Measurements from ENCODE around the gene SCN3A.

DNA sequence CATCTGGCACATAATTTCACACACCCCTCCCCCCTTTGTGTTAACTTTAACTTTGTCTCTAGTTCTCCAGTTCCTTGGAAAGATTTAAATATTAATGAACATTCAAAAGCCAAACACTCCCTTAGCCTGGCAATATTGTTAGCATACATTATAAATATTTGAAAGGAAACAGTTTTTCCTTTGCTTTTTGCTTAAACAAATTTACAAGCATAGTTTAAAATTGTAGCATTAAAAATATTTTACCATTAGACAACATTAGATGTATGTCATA, 135.4 kb downstream of the SCN3A start:
- TF ChIP-seq POLR2A (IDR thresholded peaks at IDR 0.05) (no peak), POLR2AphosphoS5 (IDR thresholded peaks at IDR 0.05) (no peak)
- TF ChIP-seq, protein P1, sequence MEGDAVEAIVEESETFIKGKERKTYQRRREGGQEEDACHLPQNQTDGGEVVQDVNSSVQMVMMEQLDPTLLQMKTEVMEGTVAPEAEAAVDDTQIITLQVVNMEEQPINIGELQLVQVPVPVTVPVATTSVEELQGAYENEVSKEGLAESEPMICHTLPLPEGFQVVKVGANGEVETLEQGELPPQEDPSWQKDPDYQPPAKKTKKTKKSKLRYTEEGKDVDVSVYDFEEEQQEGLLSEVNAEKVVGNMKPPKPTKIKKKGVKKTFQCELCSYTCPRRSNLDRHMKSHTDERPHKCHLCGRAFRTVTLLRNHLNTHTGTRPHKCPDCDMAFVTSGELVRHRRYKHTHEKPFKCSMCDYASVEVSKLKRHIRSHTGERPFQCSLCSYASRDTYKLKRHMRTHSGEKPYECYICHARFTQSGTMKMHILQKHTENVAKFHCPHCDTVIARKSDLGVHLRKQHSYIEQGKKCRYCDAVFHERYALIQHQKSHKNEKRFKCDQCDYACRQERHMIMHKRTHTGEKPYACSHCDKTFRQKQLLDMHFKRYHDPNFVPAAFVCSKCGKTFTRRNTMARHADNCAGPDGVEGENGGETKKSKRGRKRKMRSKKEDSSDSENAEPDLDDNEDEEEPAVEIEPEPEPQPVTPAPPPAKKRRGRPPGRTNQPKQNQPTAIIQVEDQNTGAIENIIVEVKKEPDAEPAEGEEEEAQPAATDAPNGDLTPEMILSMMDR (IDR thresholded peaks at IDR 0.05), result no peak
